Choroid plexus epithelial cell (primary cell): ENCODE results near the gene PBX4.

Experiments
- DNase-seq: peaks from one replicate; pipeline ENCODE4 v3.0.0-alpha.2; 2010; ENCODE audit warnings: low read depth
- H3K4me3 ChIP-seq: 2 replicates; pipeline ENCODE4 v1.5.1; 2011; ENCODE audit warnings: low read depth, mild to moderate bottlenecking, control low read depth, low read length, moderate library complexity
- TF ChIP-seq, protein P1 (sequence below): conservative IDR thresholded peaks from 2 replicates; pipeline ENCODE4 v1.5.1; 2011; ENCODE audit warnings: low read depth, mild to moderate bottlenecking, control low read depth, inconsistent platforms, low read length, moderate library complexity

The PBX4 gene

DNA sequence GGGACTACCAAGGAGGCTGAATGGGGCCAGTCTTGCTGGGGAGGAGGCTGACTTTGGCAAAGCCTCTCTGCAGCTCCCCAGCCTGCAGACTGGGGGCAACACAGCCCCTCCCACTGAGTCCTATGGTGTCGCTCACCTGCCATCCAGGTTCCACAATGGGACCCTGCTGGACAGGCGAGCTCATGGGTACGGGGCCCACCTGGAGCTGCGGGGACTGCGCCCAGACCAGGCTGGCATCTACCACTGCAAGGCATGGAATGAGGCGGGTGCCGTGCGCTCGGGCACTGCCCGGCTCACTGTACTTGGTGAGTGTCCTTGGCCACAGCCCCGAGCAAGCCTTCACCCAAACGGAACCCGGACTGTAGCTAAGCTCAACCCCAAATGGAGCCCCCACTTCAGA is 75.4 kb downstream of the PBX4 start:
- no peak for DNase-seq
- H3K4me3 ChIP-seq = no peak overlapping the region
- TF ChIP-seq, protein P1, sequence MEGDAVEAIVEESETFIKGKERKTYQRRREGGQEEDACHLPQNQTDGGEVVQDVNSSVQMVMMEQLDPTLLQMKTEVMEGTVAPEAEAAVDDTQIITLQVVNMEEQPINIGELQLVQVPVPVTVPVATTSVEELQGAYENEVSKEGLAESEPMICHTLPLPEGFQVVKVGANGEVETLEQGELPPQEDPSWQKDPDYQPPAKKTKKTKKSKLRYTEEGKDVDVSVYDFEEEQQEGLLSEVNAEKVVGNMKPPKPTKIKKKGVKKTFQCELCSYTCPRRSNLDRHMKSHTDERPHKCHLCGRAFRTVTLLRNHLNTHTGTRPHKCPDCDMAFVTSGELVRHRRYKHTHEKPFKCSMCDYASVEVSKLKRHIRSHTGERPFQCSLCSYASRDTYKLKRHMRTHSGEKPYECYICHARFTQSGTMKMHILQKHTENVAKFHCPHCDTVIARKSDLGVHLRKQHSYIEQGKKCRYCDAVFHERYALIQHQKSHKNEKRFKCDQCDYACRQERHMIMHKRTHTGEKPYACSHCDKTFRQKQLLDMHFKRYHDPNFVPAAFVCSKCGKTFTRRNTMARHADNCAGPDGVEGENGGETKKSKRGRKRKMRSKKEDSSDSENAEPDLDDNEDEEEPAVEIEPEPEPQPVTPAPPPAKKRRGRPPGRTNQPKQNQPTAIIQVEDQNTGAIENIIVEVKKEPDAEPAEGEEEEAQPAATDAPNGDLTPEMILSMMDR = no peak

DNA sequence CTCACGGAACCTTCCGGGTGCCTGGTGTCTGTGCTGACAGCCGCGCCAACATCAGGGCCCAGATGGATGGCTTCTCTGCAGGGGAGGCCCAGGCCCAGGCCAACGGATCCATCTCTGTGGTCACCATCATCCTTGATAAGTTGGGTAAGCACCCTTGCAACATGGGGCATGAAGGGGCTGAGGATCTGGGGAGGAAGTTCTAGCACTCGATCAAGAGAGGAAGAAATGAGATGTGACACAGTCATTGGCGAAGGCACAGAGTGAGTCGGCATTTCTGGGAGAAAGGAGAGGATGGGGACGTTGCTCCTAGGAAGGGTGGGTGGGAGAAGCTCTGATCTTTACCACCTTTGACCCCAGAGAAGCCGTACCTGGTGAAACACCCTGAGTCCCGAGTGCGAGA is 76.0 kb downstream of the PBX4 start:
- DNase-seq = no peak
- TF ChIP-seq, protein P1 = no peak
- no peak overlapping the region for H3K4me3 ChIP-seq

- TF ChIP-seq, protein P1 = no peak
- DNase-seq = no peak
- no peak overlapping the region for H3K4me3 ChIP-seq
These were observed 76.9 kb downstream of the PBX4 start for GRCh38 chr19:19541616-19542015.

GRCh38 chr19:19540715-19541515 is 77.6 kb downstream of the PBX4 start:
- H3K4me3 ChIP-seq = peak overlapping the region; percentile 24
- DNase-seq = peak; percentile 50
- TF ChIP-seq, protein P1 = no peak

DNA sequence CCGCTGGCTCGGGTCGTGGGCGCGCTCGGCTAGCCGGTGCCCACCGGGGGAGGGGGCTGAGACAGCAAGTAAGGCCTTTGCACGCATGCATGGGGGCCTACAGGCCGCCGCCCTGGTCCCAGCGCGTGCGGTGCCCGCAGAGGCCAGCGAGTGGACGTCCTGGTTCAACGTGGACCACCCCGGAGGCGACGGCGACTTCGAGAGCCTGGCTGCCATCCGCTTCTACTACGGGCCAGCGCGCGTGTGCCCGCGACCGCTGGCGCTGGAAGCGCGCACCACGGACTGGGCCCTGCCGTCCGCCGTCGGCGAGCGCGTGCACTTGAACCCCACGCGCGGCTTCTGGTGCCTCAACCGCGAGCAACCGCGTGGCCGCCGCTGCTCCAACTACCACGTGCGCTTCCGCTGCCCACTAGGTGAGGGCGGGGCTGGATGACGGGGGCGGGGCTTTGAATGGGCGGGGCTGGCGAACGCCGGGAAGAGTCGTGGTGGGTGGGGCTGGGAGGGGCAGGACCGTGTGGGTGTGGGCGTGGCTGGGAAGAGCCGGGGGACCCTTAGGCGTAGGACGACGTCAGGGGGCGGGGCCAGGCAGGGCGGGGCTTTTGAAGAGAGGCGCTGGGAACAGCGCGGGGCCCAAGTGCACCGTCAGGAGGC is 78.3 kb downstream of the PBX4 start:
- H3K4me3 ChIP-seq = no peak overlapping the region
- TF ChIP-seq, protein P1 = no peak
- peak; percentile 80 for DNase-seq

GRCh38 chr19:19539698-19540063 is 78.8 kb downstream of the PBX4 start:
- H3K4me3 ChIP-seq = no peak overlapping the region
- no peak for DNase-seq
- TF ChIP-seq, protein P1 = no peak

DNA sequence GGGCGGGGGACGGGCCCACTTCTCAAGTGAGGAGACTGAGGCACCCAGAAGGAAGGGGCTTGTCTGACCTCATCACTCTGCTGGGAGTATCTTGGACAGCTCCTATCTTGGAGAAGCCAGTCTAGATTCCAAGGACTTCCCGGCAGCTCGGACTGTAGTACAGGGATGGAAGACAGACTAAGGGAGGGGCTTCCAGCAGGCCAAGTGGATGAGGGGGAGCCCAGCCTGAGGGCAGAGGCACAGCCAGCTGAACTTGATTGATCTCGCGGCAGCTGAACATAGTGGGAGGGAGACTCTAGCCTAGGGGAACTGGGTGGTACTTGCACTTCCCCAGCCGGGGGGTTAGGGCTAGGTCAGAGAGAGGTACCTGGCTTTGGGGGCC is 79.7 kb downstream of the PBX4 start:
- no peak for DNase-seq
- H3K4me3 ChIP-seq = no peak overlapping the region
- TF ChIP-seq, protein P1 = no peak
